Neuronal stem cell (in vitro differentiated cells): ENCODE results near the gene XXYLT1.
"Not testable (repeated sequence)": the region's sequence is repeated elsewhere in the genome, so short reads cannot be mapped to it uniquely, and the experiment has no call there.

ENCODE experiments used
- DNase-seq: peaks from one replicate; pipeline ENCODE4 v3.0.0-alpha.2; 2013; ENCODE audit warnings: low spot score
- H2AFZ ChIP-seq: one replicate; pipeline ENCODE4 v1.6.1; 2013; ENCODE audit warnings: mild to moderate bottlenecking, low read length, inconsistent platforms
- H2AK5ac ChIP-seq: 2 replicates; pipeline ENCODE4 v1.6.1; 2013; ENCODE audit warnings: low read depth, mild to moderate bottlenecking, inconsistent platforms, low read length, moderate library complexity, mixed read lengths
- H2BK120ac ChIP-seq: 2 replicates; pipeline ENCODE4 v1.6.1; 2013; ENCODE audit warnings: low read depth, mild to moderate bottlenecking, inconsistent platforms, low read length, moderate library complexity, mixed read lengths
- H2BK12ac ChIP-seq: one replicate; pipeline ENCODE4 v1.6.1; 2013; ENCODE audit warnings: low read length, inconsistent platforms
- H2BK15ac ChIP-seq: 2 replicates; pipeline ENCODE4 v1.6.1; 2013; ENCODE audit warnings: mild to moderate bottlenecking, low read length, inconsistent platforms, mixed read lengths
- H2BK5ac ChIP-seq: one replicate; pipeline ENCODE4 v1.6.1; 2013; ENCODE audit warnings: inconsistent platforms, mild to moderate bottlenecking, low read length, moderate library complexity
- H3K14ac ChIP-seq: one replicate; pipeline ENCODE4 v1.6.1; 2013; ENCODE audit warnings: low read length, inconsistent platforms
- H3K18ac ChIP-seq: 2 replicates; pipeline ENCODE4 v1.6.1; 2013; ENCODE audit warnings: low read length, inconsistent platforms
- H3K23ac ChIP-seq: 2 replicates; pipeline ENCODE4 v1.6.1; 2013; ENCODE audit warnings: low read depth, mild to moderate bottlenecking, mixed read lengths, low read length, inconsistent platforms; ENCODE audit not compliant: poor library complexity
- H3K27ac ChIP-seq: replicated peaks from 3 replicates; pipeline ENCODE4 v1.5.1; 2013; ENCODE audit warnings: low read length, inconsistent platforms
- H3K27me3 ChIP-seq, 3 experiments: 2 replicates each; pipeline ENCODE4 v1.6.1; 2013; ENCODE audit warnings: low read length in 3 of 3, mild to moderate bottlenecking in 2 of 3, inconsistent platforms in 1 of 3, low read depth in 1 of 3, mixed read lengths in 1 of 3, moderate library complexity in 1 of 3; ENCODE audit not compliant: control insufficient read depth in 3 of 3, insufficient read depth in 3 of 3
- H3K36me3 ChIP-seq, 2 donors: replicated peaks in 1 of 2; 2 replicates each; pipeline ENCODE4 v1.6.1; 2013; ENCODE audit warnings: low read length in 2 of 2; ENCODE audit not compliant: control insufficient read depth in 2 of 2, insufficient read depth in 2 of 2
- H3K4ac ChIP-seq: 2 replicates; pipeline ENCODE4 v1.6.1; 2013; ENCODE audit warnings: inconsistent platforms, mild to moderate bottlenecking, low read length, moderate library complexity
- H3K4me1 ChIP-seq, 2 donors: 1 replicate in 1 of 2; 2 replicates in 1 of 2; pipeline ENCODE4 v1.6.1; 2013; ENCODE audit warnings: low read length in 2 of 2, low read depth in 1 of 2; ENCODE audit not compliant: control insufficient read depth in 2 of 2, insufficient read depth in 1 of 2
- H3K4me2 ChIP-seq: one replicate; pipeline ENCODE4 v1.6.1; 2013; ENCODE audit warnings: mild to moderate bottlenecking, low read length, inconsistent platforms; ENCODE audit not compliant: insufficient read depth, poor library complexity, severe bottlenecking
- H3K4me3 ChIP-seq, 2 donors: 2 replicates each; pipeline ENCODE4 v1.5.1; 2013; ENCODE audit warnings: low read length in 2 of 2, mild to moderate bottlenecking in 2 of 2, inconsistent platforms in 1 of 2, moderate library complexity in 1 of 2
- H3K79me1 ChIP-seq: one replicate; pipeline ENCODE4 v1.6.1; 2013; ENCODE audit warnings: low read depth, mild to moderate bottlenecking, inconsistent platforms, low read length, moderate library complexity
- H3K9ac ChIP-seq: one replicate; pipeline ENCODE4 v1.6.1; 2013; ENCODE audit warnings: mild to moderate bottlenecking, low read depth, low read length, inconsistent platforms; ENCODE audit not compliant: poor library complexity
- H3K9me3 ChIP-seq, 2 donors: replicated peaks in 1 of 2; 2 replicates each; pipeline versions ENCODE3 to v1.6.1; 2013; ENCODE audit warnings: low read length in 2 of 2, mild to moderate bottlenecking in 2 of 2, inconsistent platforms in 1 of 2, low read depth in 1 of 2, mixed read lengths in 1 of 2, moderate library complexity in 1 of 2; ENCODE audit not compliant: control insufficient read depth in 2 of 2, insufficient read depth in 1 of 2
- H4K8ac ChIP-seq: one replicate; pipeline ENCODE4 v1.6.1; 2013; ENCODE audit warnings: low read depth, mild to moderate bottlenecking, inconsistent platforms, low read length, moderate library complexity
- H4K91ac ChIP-seq: one replicate; pipeline ENCODE4 v1.6.1; 2013; ENCODE audit warnings: low read length, low read depth, mild to moderate bottlenecking, inconsistent platforms; ENCODE audit not compliant: poor library complexity
- WGBS, 2 donors: extraction: QIAGEN DNeasy Blood & Tissue Kit; methylation state at CpG; one replicate each; pipeline ENCODE4 v1.1.7; 2013; ENCODE audit warnings: missing lambda C conversion rate in 2 of 2, mixed read lengths in 1 of 2; ENCODE audit not compliant: insufficient read length in 2 of 2, insufficient replicate concordance in 1 of 2; ENCODE audit errors: extremely low coverage in 2 of 2; 5-methylcytosine and 5-hydroxymethylcytosine counted together

The XXYLT1 gene

DNA sequence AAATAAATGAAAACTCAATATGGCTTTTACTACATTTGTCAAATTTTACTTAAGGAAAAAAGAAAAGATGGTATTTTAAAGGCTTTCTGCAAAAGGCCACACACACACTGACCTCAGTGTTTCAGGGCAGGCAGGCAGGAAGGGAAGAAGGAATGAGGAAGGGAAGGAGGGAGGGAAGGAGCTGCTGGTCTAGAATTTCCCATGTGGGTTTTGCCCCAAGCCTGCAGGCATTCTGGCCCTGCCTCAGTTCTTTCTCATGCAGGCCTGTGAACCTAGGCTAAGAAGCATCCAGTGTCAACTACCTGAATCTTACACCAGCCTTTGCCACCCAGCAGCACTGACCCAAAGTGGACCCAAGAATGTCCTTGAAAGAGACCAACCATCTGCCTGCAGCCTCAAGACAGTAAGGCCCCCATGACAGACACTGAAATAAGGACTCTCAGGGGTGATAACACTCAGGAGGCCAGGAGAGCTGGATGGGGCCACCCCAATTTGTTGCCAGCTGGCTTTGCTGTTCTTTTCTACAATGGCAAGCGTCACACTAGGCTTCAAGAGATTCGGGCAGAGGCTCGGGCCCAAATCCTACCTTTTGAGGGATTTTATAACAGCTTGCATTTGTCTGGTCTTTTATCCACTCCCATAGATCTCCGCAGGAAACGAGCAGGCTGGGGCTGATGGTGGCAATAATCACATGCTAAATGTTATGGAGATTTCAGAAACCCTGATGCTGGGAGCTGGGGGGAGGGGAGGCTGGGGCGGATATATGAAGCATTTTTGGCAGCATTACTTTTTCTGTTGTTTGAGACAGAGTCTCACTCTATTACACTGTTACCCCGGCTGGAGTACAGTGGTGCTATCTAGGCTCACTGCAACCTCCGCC is 51.4 kb downstream of the XXYLT1 start:
- H3K9ac ChIP-seq, result no peak overlapping the region
- no peak overlapping the region for H2BK5ac ChIP-seq
- no peaks in the 10 kb centered on the region for H3K27me3 ChIP-seq
- H2BK12ac ChIP-seq, result no peak overlapping the region
- H3K27ac ChIP-seq, result no peak overlapping the region
- H3K4me2 ChIP-seq, result no peak overlapping the region
- H3K9me3 ChIP-seq, result peaks cover 2 to 5% of the 10 kb centered on the region in 2 donors
- no peak overlapping the region for H3K14ac ChIP-seq
- H2BK15ac ChIP-seq, result no peak overlapping the region
- peaks cover 2 to 17% of the 10 kb centered on the region in 2 donors for H3K36me3 ChIP-seq
- no peak overlapping the region for H4K91ac ChIP-seq
- no peak overlapping the region for H4K8ac ChIP-seq
- no peak overlapping the region for H2AFZ ChIP-seq
- H3K4ac ChIP-seq, result no peak overlapping the region
- peaks cover 11% of the 10 kb centered on the region for H3K79me1 ChIP-seq
- H3K18ac ChIP-seq, result no peak overlapping the region
- H3K4me1 ChIP-seq, result no peaks in the 10 kb centered on the region
- DNase-seq, result no peak
- WGBS, 2 donors, result no CpG with 5 or more reads among the region's 8 CpGs
- H3K23ac ChIP-seq, result no peak overlapping the region
- no peak overlapping the region for H3K4me3 ChIP-seq
- no peak overlapping the region for H2AK5ac ChIP-seq
- no peak overlapping the region for H2BK120ac ChIP-seq

DNA sequence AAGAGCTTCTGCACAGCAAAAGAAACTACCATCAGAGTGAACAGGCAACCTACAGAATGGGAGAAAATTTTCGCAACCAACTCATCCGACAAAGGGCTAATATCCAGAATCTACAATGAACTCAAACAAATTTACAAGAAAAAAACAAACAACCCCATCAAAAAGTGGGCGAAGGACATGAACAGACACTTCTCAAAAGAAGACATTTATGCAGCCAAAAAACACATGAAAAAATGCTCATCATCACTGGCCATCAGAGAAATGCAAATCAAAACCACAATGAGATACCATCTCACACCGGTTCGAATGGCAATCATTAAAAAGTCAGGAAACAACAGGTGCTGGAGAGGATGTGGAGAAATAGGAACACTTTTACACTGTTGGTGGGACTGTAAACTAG is 52.6 kb downstream of the XXYLT1 start:
- H3K9ac ChIP-seq, H2AK5ac ChIP-seq, H3K4ac ChIP-seq, H4K91ac ChIP-seq, H3K27me3 ChIP-seq, H3K9me3 ChIP-seq, H4K8ac ChIP-seq, H3K14ac ChIP-seq, H2BK15ac ChIP-seq, H3K4me2 ChIP-seq, H3K4me1 ChIP-seq, H3K4me3 ChIP-seq, H3K27ac ChIP-seq, H2AFZ ChIP-seq, H3K23ac ChIP-seq, H2BK5ac ChIP-seq, H2BK12ac ChIP-seq, H3K18ac ChIP-seq, DNase-seq, H2BK120ac ChIP-seq: not testable (repeated sequence)
- H3K79me1 ChIP-seq, result peaks cover 15% of the 10 kb centered on the region
- H3K36me3 ChIP-seq, result peaks cover 2 to 14% of the 10 kb centered on the region in 2 donors
- WGBS, 2 donors, result no CpG with 5 or more reads among the region's 5 CpGs

DNA sequence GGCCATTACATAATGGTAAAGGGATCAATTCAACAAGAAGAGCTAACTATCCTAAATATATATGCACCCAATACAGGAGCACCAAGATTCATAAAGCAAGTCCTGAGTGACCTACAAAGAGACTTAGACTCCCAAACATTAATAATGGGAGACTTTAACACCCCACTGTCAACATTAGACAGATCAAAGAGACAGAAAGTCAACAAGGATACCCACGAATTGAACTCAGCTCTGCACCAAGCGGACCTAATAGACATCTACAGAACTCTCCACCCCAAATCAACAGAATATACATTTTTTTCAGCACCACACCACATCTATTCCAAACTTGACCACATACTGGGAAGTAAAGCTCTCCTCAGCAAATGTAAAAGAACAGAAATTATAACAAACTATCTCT is 55.4 kb downstream of the XXYLT1 start:
- H3K14ac ChIP-seq, H3K4ac ChIP-seq, H4K8ac ChIP-seq, H2BK5ac ChIP-seq, H3K36me3 ChIP-seq, H3K18ac ChIP-seq, H2AK5ac ChIP-seq, DNase-seq, H3K27ac ChIP-seq, H4K91ac ChIP-seq, H2AFZ ChIP-seq, H2BK120ac ChIP-seq, H3K4me2 ChIP-seq, H2BK15ac ChIP-seq, H3K79me1 ChIP-seq, H3K23ac ChIP-seq, H2BK12ac ChIP-seq, H3K27me3 ChIP-seq, H3K9ac ChIP-seq, H3K4me3 ChIP-seq, H3K4me1 ChIP-seq: not testable (repeated sequence)
- no CpG with 5 or more reads among the region's 2 CpGs for WGBS, 2 donors
- peaks cover 2 to 16% of the 10 kb centered on the region in 2 donors for H3K9me3 ChIP-seq

DNA sequence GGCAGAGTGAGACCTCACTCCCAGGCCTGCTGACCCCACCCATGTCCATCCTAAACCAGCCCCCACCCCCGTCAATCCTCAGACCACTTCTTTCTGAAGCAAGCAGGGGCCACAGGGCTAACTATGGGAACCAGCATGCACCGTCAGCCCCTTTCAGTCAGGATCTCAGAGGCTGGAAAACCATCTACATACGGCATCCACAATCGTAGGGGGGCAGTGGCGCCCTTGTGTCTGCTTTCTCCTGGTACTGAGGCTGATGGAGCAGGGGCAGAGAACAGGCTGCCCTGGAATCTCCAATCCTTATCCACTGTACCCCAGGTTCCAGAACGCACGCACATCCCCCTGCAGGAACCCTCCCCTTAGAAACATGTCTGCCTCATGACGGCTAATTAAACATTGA is 56.6 kb downstream of the XXYLT1 start:
- Histone ChIP-seq H3K4ac (no peak overlapping the region), H4K8ac (no peak overlapping the region), H4K91ac (no peak overlapping the region), H2BK15ac (no peak overlapping the region), H2BK5ac (no peak overlapping the region), H3K27ac (no peak overlapping the region), H3K4me2 (no peak overlapping the region), H2AK5ac (no peak overlapping the region), H2AFZ (no peak overlapping the region), H2BK120ac (no peak overlapping the region), H3K4me1 (peaks cover 6 to 8% of the 10 kb centered on the region in 2 donors), H2BK12ac (no peak overlapping the region), H3K18ac (peak overlapping the region; percentile 23), H3K9me3 (peaks cover 3 to 12% of the 10 kb centered on the region in 2 donors), H3K36me3 (no peaks in the 10 kb centered on the region), H3K79me1 (peaks cover 4% of the 10 kb centered on the region), H3K27me3 (no peaks in the 10 kb centered on the region), H3K9ac (no peak overlapping the region), H3K14ac (no peak overlapping the region), H3K4me3 (no peak overlapping the region), H3K23ac (no peak overlapping the region)
- no CpG with 5 or more reads among the region's 8 CpGs for WGBS, 2 donors
- no peak for DNase-seq
